Choroid plexus epithelial cell (primary cell): Measurements from ENCODE around the gene NXNL2.

ENCODE experiments used
- DNase-seq: peaks from one replicate; pipeline ENCODE4 v3.0.0-alpha.2; 2010; ENCODE audit warnings: low read depth
- H3K4me3 ChIP-seq: 2 replicates; pipeline ENCODE4 v1.5.1; 2011; ENCODE audit warnings: low read depth, mild to moderate bottlenecking, control low read depth, low read length, moderate library complexity
- CTCF ChIP-seq: conservative IDR thresholded peaks from 2 replicates; pipeline ENCODE4 v1.5.1; 2011; ENCODE audit warnings: low read depth, mild to moderate bottlenecking, control low read depth, inconsistent platforms, low read length, moderate library complexity

The NXNL2 gene

DNA sequence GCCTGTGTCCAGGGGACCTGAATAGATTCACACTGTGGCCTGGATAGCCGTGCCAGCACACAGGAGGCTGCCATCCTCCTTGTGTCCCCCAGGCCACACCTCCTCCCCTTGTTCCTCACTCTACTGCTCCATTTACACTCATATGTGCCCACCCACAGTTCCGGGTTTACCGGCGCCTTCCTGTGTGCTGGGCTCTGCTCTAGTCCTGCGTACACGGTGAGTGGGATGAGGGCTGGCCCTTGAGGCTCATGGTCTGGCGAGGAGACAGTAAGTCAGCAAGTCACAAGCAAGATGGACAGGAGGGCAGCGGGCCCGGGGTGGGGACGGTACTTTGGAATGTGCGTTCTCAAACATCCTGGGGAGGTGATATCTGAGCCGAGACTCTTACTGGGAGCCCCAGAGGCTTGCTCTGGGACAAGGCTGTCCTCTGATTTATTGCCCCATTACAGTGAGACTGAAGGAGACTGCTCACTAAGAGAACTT, 32.4 kb upstream of the NXNL2 start:
- no peak for TF ChIP-seq CTCF
- H3K4me3 ChIP-seq: no peak overlapping the region
- no peak for DNase-seq

DNA sequence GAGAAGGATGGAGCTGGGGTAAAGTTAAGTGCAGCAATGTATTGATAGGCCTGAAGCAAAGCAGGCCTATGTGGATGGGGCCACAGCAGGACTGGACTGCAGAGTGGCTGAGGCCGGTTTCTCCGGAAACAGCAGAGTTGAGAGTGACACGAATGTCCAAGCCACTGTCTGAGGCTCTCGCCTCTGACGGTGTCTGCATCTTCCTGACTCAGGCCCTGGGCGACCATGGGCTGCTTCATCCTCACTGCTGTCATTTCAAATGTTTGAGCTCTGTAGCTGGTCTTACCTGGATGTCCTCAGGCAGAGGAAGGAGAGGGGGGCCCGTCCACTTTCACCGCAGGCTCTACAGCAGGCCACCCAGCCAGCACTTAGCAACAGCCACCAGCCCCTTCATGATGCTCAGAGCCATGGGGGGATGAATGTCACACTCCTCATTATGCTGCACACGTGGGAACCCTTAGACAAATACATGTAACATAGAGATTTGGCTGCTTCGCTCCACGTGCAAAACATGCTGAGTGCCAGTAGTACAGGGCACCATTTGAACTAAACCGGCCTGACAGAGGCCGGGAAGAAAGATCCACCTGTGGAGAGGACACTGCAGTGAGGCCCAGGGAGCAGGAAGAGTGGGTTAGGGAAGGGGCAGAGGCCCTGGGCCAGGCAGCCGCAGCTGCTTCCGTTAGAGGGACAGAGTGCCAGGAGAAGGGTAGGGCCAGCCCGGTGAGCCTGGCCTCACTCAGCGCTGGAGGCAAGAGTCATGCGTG, 31.7 kb upstream of the NXNL2 start:
- no peak overlapping the region for H3K4me3 ChIP-seq
- no peak for DNase-seq
- TF ChIP-seq CTCF: no peak

- no peak overlapping the region for H3K4me3 ChIP-seq
- no peak for TF ChIP-seq CTCF
- DNase-seq: no peak
These were observed 30.9 kb upstream of the NXNL2 start for GRCh38 chr9:88503845-88504764.

- DNase-seq: no peak
- no peak for TF ChIP-seq CTCF
- no peak overlapping the region for H3K4me3 ChIP-seq
These were observed 26.7 kb upstream of the NXNL2 start for GRCh38 chr9:88508326-88508725.

GRCh38 chr9:88511906-88512305, 23.1 kb upstream of the NXNL2 start:
- H3K4me3 ChIP-seq: no peak overlapping the region
- no peak for DNase-seq
- TF ChIP-seq CTCF: no peak

GRCh38 chr9:88514247-88514646, 20.7 kb upstream of the NXNL2 start:
- no peak for DNase-seq
- no peak for TF ChIP-seq CTCF
- H3K4me3 ChIP-seq: no peak overlapping the region
